ENCODE measurements around the gene UCHL5. TPM values are rescaled to one million over a fixed set of nuclear protein-coding genes. Genes with fewer than 3 reads are reported as not detected.

UCHL5 gene
- total and polyA plus RNA-seq, 2 of the 13 experiments (the other 11 are each of a cell fraction or from before 2014, with no cell fraction given): 18.2 to 44.1 TPM

GRCh38 chr1:193042766-193043691, 16.1 kb downstream of the UCHL5 start:
- Histone ChIP-seq H3K4me3 (replicated peaks in 1 of 3; ENCODE audit: insufficient read depth in 1 of 3, low read depth in 2 of 3, low read length in 3 of 3) (no peak overlapping the region), H4K20me1 (ENCODE audit: insufficient read depth, low read length) (no peaks in the 10 kb centered on the region), H3K27me3 (ENCODE audit: control insufficient read depth in 1 of 2, insufficient read depth in 2 of 2, low read length in 2 of 2) (no peaks in the 10 kb centered on the region), H3K36me3 (replicated peaks in 1 of 2; ENCODE audit: control insufficient read depth in 1 of 2, insufficient read depth in 2 of 2, low read length in 2 of 2) (peaks cover 0 to 39% of the 10 kb centered on the region in 2 experiments; a peak in 4 of 5 replicates), H3K79me2 (ENCODE audit: insufficient read depth, low read length) (peaks cover 4% of the 10 kb centered on the region), H3K4me1 (ENCODE audit: insufficient read depth, low read length) (peaks cover 12% of the 10 kb centered on the region), H3K4me2 (ENCODE audit: low read depth, low read length) (no peak overlapping the region), H3K27ac (ENCODE audit: extremely low read length, insufficient read depth, low read length) (no peak overlapping the region), H3K9me3 (ENCODE audit: low read length) (no peaks in the 10 kb centered on the region), H3K9ac (ENCODE audit: insufficient read depth, low read depth, low read length) (no peak overlapping the region), H2AFZ (ENCODE audit: low read length) (no peak overlapping the region)
- CTCF ChIA-PET (ENCODE audit: low intra/inter-chr PET ratio, low total read pairs): no interaction called here
- TF ChIP-seq ZNF639 (CRISPR knock-in tag; conservative IDR thresholded peaks at IDR 0.05) (no peak), KLF9 (CRISPR knock-in tag; IDR thresholded peaks at IDR 0.05; ENCODE audit: low read depth) (no peak), MXD1 (CRISPR knock-in tag; IDR thresholded peaks at IDR 0.05) (no peak), ZNF33A (CRISPR knock-in tag; IDR thresholded peaks at IDR 0.05; ENCODE audit: borderline replicate concordance) (no peak), GTF2F1 (IDR thresholded peaks at IDR 0.05; ENCODE audit: low read length) (no peak), ATM (IDR thresholded peaks at IDR 0.05; ENCODE audit: borderline replicate concordance) (no peak), CHCHD3 (CRISPR knock-in tag; IDR thresholded peaks at IDR 0.05) (no peak), PRPF4 (IDR thresholded peaks at IDR 0.05; ENCODE audit: low read depth, low read length, poor library complexity, severe bottlenecking) (no peak), PLSCR1 (CRISPR knock-in tag; IDR thresholded peaks at IDR 0.05; ENCODE audit: borderline replicate concordance) (no peak), CHD4 (IDR thresholded peaks at IDR 0.05; ENCODE audit: borderline replicate concordance, low read length) (no peak), ZNF33B (CRISPR knock-in tag; IDR thresholded peaks at IDR 0.05) (no peak), ZBTB49 (CRISPR knock-in tag; IDR thresholded peaks at IDR 0.05; ENCODE audit: borderline replicate concordance) (no peak), SNRNP70 (IDR thresholded peaks at IDR 0.05; ENCODE audit: low read depth, low read length) (no peak), MBD4 (IDR thresholded peaks at IDR 0.05; ENCODE audit: borderline replicate concordance, low read length) (no peak), ZNF720 (CRISPR knock-in tag; IDR thresholded peaks at IDR 0.05) (no peak), MIER3 (CRISPR knock-in tag; IDR thresholded peaks at IDR 0.05; ENCODE audit: borderline replicate concordance) (no peak), YEATS2 (CRISPR knock-in tag; IDR thresholded peaks at IDR 0.05; ENCODE audit: borderline replicate concordance) (no peak)
- POLR2A ChIA-PET: no interaction called here
- FAIRE-seq: no peak
- BruUV-seq (replicated peaks): no TSS peak
- DNase-seq (ENCODE audit: low spot score): no peak
- ATAC-seq: no peak
- intact Hi-C loops (cut with micrococcal nuclease; ENCODE audit: unreplicated experiment) (no loop called here), in situ Hi-C loops (cut with HindIII; ENCODE audit: extremely low pct_ligation_motif_present, low pct_unique_long_range_greater_than_20kb) (no loop called here)
- WGBS (ENCODE audit: low lambda C conversion rate): 100% methylated on average over 1 of the region's 1 CpG

Data from HepG2 (cell line).